Urinary bladder (tissue), 4 donors: Measurements from ENCODE around the gene RMND1. TPM values are rescaled to one million over a fixed set of nuclear protein-coding genes. Genes with fewer than 3 reads are reported as not detected.
A peak's percentile ranks its signal among the peaks of the same experiment; 100 is the strongest.
"Not testable (repeated sequence)": the region's sequence is repeated elsewhere in the genome, so short reads cannot be mapped to it uniquely, and the experiment has no call there.

Experiments
- DNase-seq: peaks from one replicate; pipeline ENCODE4 v3.0.0-alpha.2; 2015; ENCODE audit errors: extremely low spot score
- H3K27ac ChIP-seq: one replicate; pipeline ENCODE4 v1.5.1; 2013; ENCODE audit warnings: low read depth, mild to moderate bottlenecking, moderate library complexity
- H3K36me3 ChIP-seq: one replicate; pipeline ENCODE4 v1.6.1; 2013; ENCODE audit warnings: mild to moderate bottlenecking, moderate library complexity; ENCODE audit not compliant: insufficient read depth
- H3K4me1 ChIP-seq: one replicate; pipeline ENCODE4 v1.6.1; 2013; ENCODE audit warnings: mild to moderate bottlenecking, moderate library complexity; ENCODE audit not compliant: insufficient read depth
- H3K4me3 ChIP-seq: one replicate; pipeline ENCODE4 v1.5.1; 2013; ENCODE audit warnings: low read depth, low read length
- WGBS: extraction: QIAGEN DNeasy Blood & Tissue Kit; methylation state at CpG from one replicate; pipeline ENCODE4 v1.1.7; 2013; 5-methylcytosine and 5-hydroxymethylcytosine counted together
- polyA plus RNA-seq: library from polyadenylated mRNA; stranded (reverse); fragments of 200-250 nt; gene quantifications from one replicate; pipeline ENCODE4 v1.2.3, GENCODE V29; 2013
- total RNA-seq: library from RNA; depleted of rRNA; stranded (reverse); fragments of >200 nt; gene quantifications from one replicate; pipeline ENCODE4 v1.2.3, GENCODE V29; 2014
- donor health status: healthy with polysubstance abuse.
- donor health status: healthy.

The RMND1 gene
- total and polyA plus RNA-seq, 2 donors = 11.2 to 41.1 TPM

GRCh38 chr6:151478670-151479069 is 26.7 kb upstream of the RMND1 start:
- DNase-seq = no peak
- 84% methylated on average over 6 of the region's 6 CpGs for WGBS
- Histone ChIP-seq H3K36me3 (no peaks in the 10 kb centered on the region), H3K27ac (no peak overlapping the region), H3K4me3 (no peak overlapping the region), H3K4me1 (no peaks in the 10 kb centered on the region)

- Histone ChIP-seq H3K27ac (no peak overlapping the region), H3K4me3 (no peak overlapping the region), H3K36me3 (no peaks in the 10 kb centered on the region), H3K4me1 (no peaks in the 10 kb centered on the region)
- DNase-seq = no peak
- 93% methylated on average over 12 of the region's 12 CpGs for WGBS
Measured at GRCh38 chr6:151477726-151478125, 25.8 kb upstream of the RMND1 start.

GRCh38 chr6:151475653-151476523 is 24.0 kb upstream of the RMND1 start:
- Histone ChIP-seq H3K4me1 (no peaks in the 10 kb centered on the region), H3K27ac (no peak overlapping the region), H3K4me3 (no peak overlapping the region), H3K36me3 (no peaks in the 10 kb centered on the region)
- DNase-seq = no peak
- 39% methylated on average over 16 of the region's 16 CpGs for WGBS

- H3K4me3 ChIP-seq = no peak overlapping the region
- no peak for DNase-seq
- no peak overlapping the region for H3K27ac ChIP-seq
- H3K36me3 ChIP-seq = peaks cover 4% of the 10 kb centered on the region
- H3K4me1 ChIP-seq = no peaks in the 10 kb centered on the region
Measured at GRCh38 chr6:151464702-151465101, 12.8 kb upstream of the RMND1 start.

GRCh38 chr6:151461673-151462072 is 9.7 kb upstream of the RMND1 start:
- peaks cover 4% of the 10 kb centered on the region for H3K36me3 ChIP-seq

GRCh38 chr6:151455751-151456398 is 3.9 kb upstream of the RMND1 start:
- H3K27ac ChIP-seq, H3K36me3 ChIP-seq, H3K4me3 ChIP-seq, H3K4me1 ChIP-seq, DNase-seq: not testable (repeated sequence)
- WGBS = 61% methylated on average over 7 of the region's 10 CpGs

More at GRCh38 chr6:151461673-151462072, 9.7 kb upstream of the RMND1 start:
- 88% methylated on average over 4 of the region's 4 CpGs for WGBS
- Histone ChIP-seq H3K27ac (no peak overlapping the region), H3K4me1 (no peaks in the 10 kb centered on the region), H3K4me3 (no peak overlapping the region)
- DNase-seq = no peak

GRCh38 chr6:151452750-151453427 is 963 bp upstream of the RMND1 start:
- H3K36me3 ChIP-seq = no peaks in the 10 kb centered on the region
- WGBS = under 1% methylated on average over 24 of the region's 24 CpGs
- DNase-seq = no peak
- peak overlapping the region; percentile 88 for H3K4me3 ChIP-seq
- peak overlapping the region; percentile 77 for H3K27ac ChIP-seq
- H3K4me1 ChIP-seq = no peaks in the 10 kb centered on the region

GRCh38 chr6:151451417-151451949 is 443 bp downstream of the RMND1 start:
- Histone ChIP-seq H3K36me3 (no peaks in the 10 kb centered on the region), H3K4me1 (no peaks in the 10 kb centered on the region), H3K27ac (no peak overlapping the region), H3K4me3 (peak overlapping the region; percentile 55)
- 1% methylated on average over 22 of the region's 22 CpGs for WGBS
- DNase-seq = no peak

- H3K4me3 ChIP-seq = peak overlapping the region; percentile 55
- not testable (repeated sequence) for H3K36me3 ChIP-seq, H3K27ac ChIP-seq, H3K4me1 ChIP-seq, DNase-seq
- WGBS = 43% methylated on average over 6 of the region's 6 CpGs
Measured at GRCh38 chr6:151450928-151451327, 998 bp downstream of the RMND1 start.

GRCh38 chr6:151448623-151449022 is 3.3 kb downstream of the RMND1 start:
- WGBS = 95% methylated on average over 12 of the region's 12 CpGs
- no peak overlapping the region for H3K27ac ChIP-seq
- no peak overlapping the region for H3K4me3 ChIP-seq
- H3K4me1 ChIP-seq = no peaks in the 10 kb centered on the region
- DNase-seq = no peak
- H3K36me3 ChIP-seq = no peaks in the 10 kb centered on the region

GRCh38 chr6:151447237-151447636 is 4.7 kb downstream of the RMND1 start:
- H3K4me1 ChIP-seq = no peaks in the 10 kb centered on the region
- WGBS = 92% methylated on average over 4 of the region's 4 CpGs
- H3K4me3 ChIP-seq = no peak overlapping the region
- no peak for DNase-seq
- no peaks in the 10 kb centered on the region for H3K36me3 ChIP-seq
- no peak overlapping the region for H3K27ac ChIP-seq

GRCh38 chr6:151445482-151445881 is 6.4 kb downstream of the RMND1 start:
- no peak for DNase-seq
- H3K36me3 ChIP-seq = no peaks in the 10 kb centered on the region
- no peak overlapping the region for H3K4me3 ChIP-seq
- no peak overlapping the region for H3K27ac ChIP-seq
- no peaks in the 10 kb centered on the region for H3K4me1 ChIP-seq
- 35% methylated on average over 5 of the region's 5 CpGs for WGBS

GRCh38 chr6:151443911-151444621 is 7.9 kb downstream of the RMND1 start:
- Histone ChIP-seq H3K36me3 (no peaks in the 10 kb centered on the region), H3K27ac (no peak overlapping the region), H3K4me3 (no peak overlapping the region), H3K4me1 (no peaks in the 10 kb centered on the region)
- DNase-seq = no peak
- 84% methylated on average over 4 of the region's 4 CpGs for WGBS
